ENCODE data around the gene HMOX1. TPM values are rescaled to one million over a fixed set of nuclear protein-coding genes. Genes with fewer than 3 reads are reported as not detected.

HMOX1 gene
- total RNA-seq, 1 donor from 2014 or later: 26.8 TPM

DNA sequence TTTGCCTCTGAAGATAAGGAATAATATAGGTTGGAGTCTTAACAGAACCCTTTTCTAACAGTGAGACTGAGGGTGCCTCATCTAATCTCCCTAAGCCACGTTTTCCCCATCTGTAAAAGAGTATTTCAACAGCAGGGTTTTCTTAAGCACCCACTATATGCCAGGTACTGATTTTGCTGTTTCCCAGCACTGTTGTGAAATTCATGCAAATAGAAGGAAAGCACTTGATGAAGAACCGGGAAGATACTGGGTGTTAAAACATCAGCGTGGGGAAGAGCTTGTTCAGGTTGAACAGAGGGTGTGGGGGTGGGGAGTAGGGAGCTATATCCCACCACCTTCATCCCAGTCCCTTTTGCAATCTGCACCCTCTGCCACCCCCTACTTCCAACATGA lies 2.8 kb downstream of the HMOX1 start:
- Histone ChIP-seq H3K4me3 (no peak overlapping the region), H3K27me3 (no peaks in the 10 kb centered on the region), H3K27ac (no peak overlapping the region), H3K36me3 (peaks cover 0 to 12% of the 10 kb centered on the region in 2 donors), H3K9me3 (no peaks in the 10 kb centered on the region), H3K4me1 (peaks cover 14% of the 10 kb centered on the region)
- DNase-seq (ENCODE audit: extremely low spot score in 2 of 2): no peak
- intact Hi-C loops (cut with DNase I): no loop called here
- TF ChIP-seq CTCF (IDR thresholded peaks at IDR 0.05) (no peak), POLR2A (IDR thresholded peaks at IDR 0.05) (no peak), POLR2AphosphoS5 (IDR thresholded peaks at IDR 0.05; ENCODE audit: insufficient read depth in 1 of 2, low read depth in 1 of 2) (no peak)

- Histone ChIP-seq H3K27me3 (no peaks in the 10 kb centered on the region), H3K9me3 (no peaks in the 10 kb centered on the region), H3K4me1 (peaks cover 14% of the 10 kb centered on the region), H3K36me3 (peaks cover 0 to 12% of the 10 kb centered on the region in 2 donors), H3K27ac (no peak overlapping the region), H3K4me3 (no peak overlapping the region)
- intact Hi-C loops (cut with DNase I): no loop called here
- TF ChIP-seq POLR2A (IDR thresholded peaks at IDR 0.05) (no peak), CTCF (IDR thresholded peaks at IDR 0.05) (no peak), POLR2AphosphoS5 (IDR thresholded peaks at IDR 0.05; ENCODE audit: insufficient read depth in 1 of 2, low read depth in 1 of 2) (no peak)
- DNase-seq (ENCODE audit: extremely low spot score in 2 of 2): no peak
These were observed 3.6 kb downstream of the HMOX1 start for GRCh38 chr22:35384527-35384926.

- no peak overlapping the region for H3K4me3 ChIP-seq
- TF ChIP-seq POLR2AphosphoS5 (IDR thresholded peaks at IDR 0.05; ENCODE audit: insufficient read depth in 1 of 2, low read depth in 1 of 2) (no peak), CTCF (IDR thresholded peaks at IDR 0.05) (no peak), POLR2A (IDR thresholded peaks at IDR 0.05) (no peak)
- intact Hi-C loops (cut with DNase I): no loop called here
- H3K36me3 ChIP-seq: peaks cover 0 to 12% of the 10 kb centered on the region in 2 donors
- H3K9me3 ChIP-seq: no peaks in the 10 kb centered on the region
- DNase-seq (ENCODE audit: extremely low spot score in 2 of 2): no peak
- H3K27me3 ChIP-seq: no peaks in the 10 kb centered on the region
- H3K4me1 ChIP-seq: peaks cover 12% of the 10 kb centered on the region
- no peak overlapping the region for H3K27ac ChIP-seq
These were observed 4.2 kb downstream of the HMOX1 start for GRCh38 chr22:35384975-35385588.

- no peak overlapping the region for H3K27ac ChIP-seq
- intact Hi-C loops (cut with DNase I): no loop called here
These were observed 5.9 kb downstream of the HMOX1 start for GRCh38 chr22:35386670-35387288.

More at GRCh38 chr22:35386670-35387288, 5.9 kb downstream of the HMOX1 start:
- no peaks in the 10 kb centered on the region for H3K27me3 ChIP-seq
- peaks cover 0 to 12% of the 10 kb centered on the region in 2 donors for H3K36me3 ChIP-seq
- H3K4me3 ChIP-seq: no peak overlapping the region
- H3K4me1 ChIP-seq: no peaks in the 10 kb centered on the region
- TF ChIP-seq POLR2AphosphoS5 (IDR thresholded peaks at IDR 0.05; ENCODE audit: insufficient read depth in 1 of 2, low read depth in 1 of 2): no peak
- no peak for TF ChIP-seq CTCF (IDR thresholded peaks at IDR 0.05)
- TF ChIP-seq POLR2A (IDR thresholded peaks at IDR 0.05): no peak
- no peaks in the 10 kb centered on the region for H3K9me3 ChIP-seq
- DNase-seq (ENCODE audit: extremely low spot score in 2 of 2): no peak

Data from vagina (tissue), 2 donors.